ENCODE measurements around the gene RBM20. TPM values are rescaled to one million over a fixed set of nuclear protein-coding genes. Genes with fewer than 3 reads are reported as not detected.

Gene RBM20
- total RNA-seq, 1 donor from 2014 or later, result 0.05 TPM

GRCh38 chr10:110845192-110845755 lies 201.1 kb downstream of the RBM20 start:
- Mint-ChIP-seq H3K4me3 (no peak overlapping the region), H3K27me3 (no peaks in the 10 kb centered on the region), H3K9me3 (no peaks in the 10 kb centered on the region), H3K36me3 (ENCODE audit: low read depth) (peaks cover 6% of the 10 kb centered on the region), H3K4me1 (peaks cover 53% of the 10 kb centered on the region), H3K27ac (no peak overlapping the region)
- intact Hi-C loops (cut with micrococcal nuclease), result no loop called here
- DNase-seq, result no peak

- Mint-ChIP-seq H3K36me3 (ENCODE audit: low read depth) (peaks cover 6% of the 10 kb centered on the region), H3K9me3 (no peaks in the 10 kb centered on the region), H3K27me3 (no peaks in the 10 kb centered on the region), H3K27ac (no peak overlapping the region), H3K4me3 (no peak overlapping the region), H3K4me1 (peaks cover 57% of the 10 kb centered on the region)
- no peak for DNase-seq
- intact Hi-C loops (cut with micrococcal nuclease), result no loop called here
Measured at GRCh38 chr10:110845756-110846620, 201.9 kb downstream of the RBM20 start.

- Mint-ChIP-seq H3K9me3 (no peaks in the 10 kb centered on the region), H3K4me1 (peaks cover 54% of the 10 kb centered on the region), H3K27ac (no peak overlapping the region), H3K4me3 (no peak overlapping the region), H3K27me3 (no peaks in the 10 kb centered on the region), H3K36me3 (ENCODE audit: low read depth) (peaks cover 6% of the 10 kb centered on the region)
- DNase-seq, result no peak
- intact Hi-C loops (cut with micrococcal nuclease), result no loop called here
Measured at GRCh38 chr10:110847374-110847773, 203.2 kb downstream of the RBM20 start.

GRCh38 chr10:110848106-110848505 lies 204.0 kb downstream of the RBM20 start:
- Mint-ChIP-seq H3K27me3 (no peaks in the 10 kb centered on the region), H3K4me1 (peaks cover 54% of the 10 kb centered on the region), H3K27ac (no peak overlapping the region), H3K9me3 (no peaks in the 10 kb centered on the region), H3K36me3 (ENCODE audit: low read depth) (peaks cover 6% of the 10 kb centered on the region), H3K4me3 (no peak overlapping the region)
- DNase-seq, result no peak
- intact Hi-C loops (cut with micrococcal nuclease), result no loop called here

- H3K9me3 Mint-ChIP-seq, result no peaks in the 10 kb centered on the region
- intact Hi-C loops (cut with micrococcal nuclease), result no loop called here
- no peak overlapping the region for H3K4me3 Mint-ChIP-seq
- peaks cover 48% of the 10 kb centered on the region for H3K4me1 Mint-ChIP-seq
- H3K36me3 Mint-ChIP-seq (ENCODE audit: low read depth), result peaks cover 2% of the 10 kb centered on the region
- no peaks in the 10 kb centered on the region for H3K27me3 Mint-ChIP-seq
- H3K27ac Mint-ChIP-seq, result no peak overlapping the region
- no peak for DNase-seq
Measured at GRCh38 chr10:110850099-110850498, 206.0 kb downstream of the RBM20 start.

- DNase-seq, result peak; percentile 77
- intact Hi-C loops (cut with micrococcal nuclease), result no loop called here
- peaks cover 47% of the 10 kb centered on the region for H3K4me1 Mint-ChIP-seq
Measured at GRCh38 chr10:110851020-110851612, 207.0 kb downstream of the RBM20 start.

GRCh38 chr10:110852255-110852896 lies 208.2 kb downstream of the RBM20 start:
- Mint-ChIP-seq H3K4me1 (peaks cover 48% of the 10 kb centered on the region), H3K36me3 (ENCODE audit: low read depth) (peaks cover 2% of the 10 kb centered on the region), H3K9me3 (no peaks in the 10 kb centered on the region), H3K27me3 (no peaks in the 10 kb centered on the region), H3K27ac (peak overlapping the region; percentile 66), H3K4me3 (peak overlapping the region; percentile 43)
- intact Hi-C loops (cut with micrococcal nuclease), result loop anchor here (1.0 kb wide), 1 partner anchor 8 kb away; no protein-coding TSS in a partner anchor
- DNase-seq, result peak; percentile 69

More at GRCh38 chr10:110851020-110851612, 207.0 kb downstream of the RBM20 start:
- H3K27me3 Mint-ChIP-seq, result no peaks in the 10 kb centered on the region
- peak overlapping the region; percentile 50 for H3K4me3 Mint-ChIP-seq
- H3K9me3 Mint-ChIP-seq, result no peaks in the 10 kb centered on the region
- H3K36me3 Mint-ChIP-seq (ENCODE audit: low read depth), result peaks cover 2% of the 10 kb centered on the region
- peak overlapping the region; percentile 39 for H3K27ac Mint-ChIP-seq

- H3K9me3 Mint-ChIP-seq, result no peaks in the 10 kb centered on the region
- H3K27ac Mint-ChIP-seq, result no peak overlapping the region
- DNase-seq, result no peak
- H3K27me3 Mint-ChIP-seq, result no peaks in the 10 kb centered on the region
- intact Hi-C loops (cut with micrococcal nuclease), result loop anchor here (1.0 kb wide), 1 partner anchor 7 kb away; no protein-coding TSS in a partner anchor
- peaks cover 2% of the 10 kb centered on the region for H3K36me3 Mint-ChIP-seq (ENCODE audit: low read depth)
- peaks cover 52% of the 10 kb centered on the region for H3K4me1 Mint-ChIP-seq
- H3K4me3 Mint-ChIP-seq, result peak overlapping the region; percentile 43
Measured at GRCh38 chr10:110852947-110853346, 208.8 kb downstream of the RBM20 start.

- intact Hi-C loops (cut with micrococcal nuclease), result no loop called here
- DNase-seq, result no peak
- Mint-ChIP-seq H3K4me1 (peaks cover 57% of the 10 kb centered on the region), H3K27ac (no peak overlapping the region), H3K36me3 (ENCODE audit: low read depth) (peaks cover 6% of the 10 kb centered on the region), H3K4me3 (no peak overlapping the region), H3K27me3 (no peaks in the 10 kb centered on the region), H3K9me3 (no peaks in the 10 kb centered on the region)
Measured at GRCh38 chr10:110853921-110854605, 209.9 kb downstream of the RBM20 start.

- H3K9me3 Mint-ChIP-seq, result no peaks in the 10 kb centered on the region
- peak overlapping the region; percentile 44 for H3K4me3 Mint-ChIP-seq
- intact Hi-C loops (cut with micrococcal nuclease), result loop anchor here (1.0 to 2.0 kb wide), 2 partner anchors 14 to 15 kb away; partner anchors contain the start of gene PDCD4
- DNase-seq, result peak; percentile 69
- H3K4me1 Mint-ChIP-seq, result peaks cover 66% of the 10 kb centered on the region
- peaks cover 10% of the 10 kb centered on the region for H3K36me3 Mint-ChIP-seq (ENCODE audit: low read depth)
- H3K27me3 Mint-ChIP-seq, result no peaks in the 10 kb centered on the region
- peak overlapping the region; percentile 87 for H3K27ac Mint-ChIP-seq
Measured at GRCh38 chr10:110857265-110858171, 213.4 kb downstream of the RBM20 start.

- Mint-ChIP-seq H3K36me3 (ENCODE audit: low read depth) (peaks cover 10% of the 10 kb centered on the region), H3K9me3 (peaks cover 4% of the 10 kb centered on the region), H3K27ac (peak overlapping the region; percentile 87), H3K4me1 (peaks cover 64% of the 10 kb centered on the region), H3K27me3 (no peaks in the 10 kb centered on the region), H3K4me3 (peak overlapping the region; percentile 47)
- peak; percentile 71 for DNase-seq
- intact Hi-C loops (cut with micrococcal nuclease), result no loop called here
Measured at GRCh38 chr10:110858297-110858934, 214.3 kb downstream of the RBM20 start.

Measured in activated CD4-positive, alpha-beta T cell treated with anti-CD3 and anti-CD28 coated beads, Interleukin-2, amount 10 ng/mL, durations not matched to agents 24 days and 14 days (primary cell).